NCI-H1092 (cell line): ENCODE measurements around the gene ASMT.
"Not testable (repeated sequence)": the region's sequence is repeated elsewhere in the genome, so short reads cannot be mapped to it uniquely, and the experiment has no call there.

Experiments used
- DNase-seq: peaks from one replicate; lab custom pipeline; 2025; lab: John Stamatoyannopoulos, UW

ASMT gene

GRCh38 chrX:1652011-1652811, 37.4 kb downstream of the ASMT start:
- DNase-seq, result peak; percentile 39

- DNase-seq, result no peak
Measured at GRCh38 chrX:1656379-1656778, 41.5 kb downstream of the ASMT start.

- DNase-seq, result peak; percentile 76
Measured at GRCh38 chrX:1657367-1658070, 42.7 kb downstream of the ASMT start.

- DNase-seq, result no peak
Measured at GRCh38 chrX:1658071-1658491, 43.2 kb downstream of the ASMT start.

GRCh38 chrX:1659664-1660461, 45.0 kb downstream of the ASMT start:
- DNase-seq, result no peak

GRCh38 chrX:1661048-1661921, 46.4 kb downstream of the ASMT start:
- no peak for DNase-seq

GRCh38 chrX:1661922-1662221, 47.0 kb downstream of the ASMT start:
- no peak for DNase-seq

GRCh38 chrX:1667566-1667965, 52.7 kb downstream of the ASMT start:
- DNase-seq, result no peak

- no peak for DNase-seq
Measured at GRCh38 chrX:1673337-1673736, 58.5 kb downstream of the ASMT start.

- no peak for DNase-seq
Measured at GRCh38 chrX:1676866-1677265, 62.0 kb downstream of the ASMT start.

GRCh38 chrX:1679238-1679637, 64.4 kb downstream of the ASMT start:
- no peak for DNase-seq

- DNase-seq, result no peak
Measured at GRCh38 chrX:1681439-1681838, 66.6 kb downstream of the ASMT start.

- DNase-seq, result not testable (repeated sequence)
Measured at GRCh38 chrX:1681856-1682255, 67.0 kb downstream of the ASMT start.

GRCh38 chrX:1682501-1682900, 67.6 kb downstream of the ASMT start:
- not testable (repeated sequence) for DNase-seq

- not testable (repeated sequence) for DNase-seq
Measured at GRCh38 chrX:1684883-1685282, 70.0 kb downstream of the ASMT start.

- DNase-seq, result not testable (repeated sequence)
Measured at GRCh38 chrX:1685444-1685880, 70.6 kb downstream of the ASMT start.

GRCh38 chrX:1686642-1687041, 71.8 kb downstream of the ASMT start:
- no peak for DNase-seq
